ENCODE data around the gene NFKBIE. TPM values are rescaled to one million over a fixed set of nuclear protein-coding genes. Genes with fewer than 3 reads are reported as not detected.

Gene NFKBIE
- total RNA-seq, 1 donor from 2014 or later, result 4.7 TPM

DNA sequence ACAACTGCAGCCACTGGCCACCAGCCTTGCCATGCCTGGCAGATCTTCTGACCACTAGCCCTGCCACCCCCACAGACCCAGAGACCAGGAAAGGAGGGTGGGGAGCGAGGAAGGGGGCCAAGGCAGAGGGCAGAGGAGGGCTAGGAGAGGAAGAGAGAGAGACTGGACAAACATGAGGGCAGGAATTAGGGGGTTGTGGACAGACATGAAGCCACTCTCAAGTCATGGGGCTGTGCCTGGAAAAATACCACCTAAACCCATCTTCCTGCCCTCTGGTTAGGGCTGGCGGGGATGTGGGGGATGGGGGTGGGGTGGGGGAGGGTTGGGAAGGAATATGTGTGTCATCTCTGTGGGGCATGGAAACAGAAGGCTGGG is 43.4 kb downstream of the NFKBIE start:
- no peak for DNase-seq (ENCODE audit: low spot score)
- intact Hi-C loops (cut with DNase I), result loop anchor here (1.0 to 10.0 kb wide), 3 partner anchors 12 to 447 kb away; partner anchors contain the start of genes HSP90AB1 and VEGFA

DNA sequence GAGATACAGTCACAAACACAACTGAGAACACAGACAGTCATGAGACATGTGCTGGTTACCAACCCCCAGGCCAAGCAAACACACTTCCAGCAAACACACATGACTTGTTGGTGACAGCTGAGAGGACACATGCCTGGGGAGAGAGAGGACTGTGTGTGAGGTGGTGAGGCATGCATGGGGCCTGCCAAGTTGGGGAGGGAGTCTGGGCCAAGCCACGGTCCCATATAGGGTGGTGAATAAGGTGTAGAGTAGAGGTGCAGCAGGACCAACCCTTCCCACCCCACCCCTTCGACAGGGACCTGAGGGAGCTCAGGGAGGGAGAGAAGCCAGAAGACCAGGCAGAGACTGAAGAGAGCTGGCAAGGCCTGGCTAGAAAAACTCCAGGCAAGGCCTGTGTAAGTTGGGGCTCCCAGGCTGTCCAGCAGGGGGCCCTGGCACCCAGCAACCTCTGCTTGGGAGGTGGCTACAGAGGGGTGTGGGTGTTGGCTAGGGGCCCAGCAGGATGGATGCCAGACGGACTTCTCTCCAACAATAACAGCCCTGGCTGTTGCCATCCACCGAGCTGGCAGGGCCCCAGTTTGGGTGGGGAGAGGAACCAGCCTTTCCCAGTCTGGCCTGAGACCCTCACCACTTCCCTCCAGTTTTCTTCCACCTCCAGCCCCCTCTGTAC is 43.9 kb downstream of the NFKBIE start:
- peak; percentile 95 for DNase-seq (ENCODE audit: low spot score)
- intact Hi-C loops (cut with DNase I), result loop anchor here (1.0 to 10.0 kb wide), 3 partner anchors 13 to 447 kb away; partner anchors contain the start of genes HSP90AB1 and VEGFA

DNA sequence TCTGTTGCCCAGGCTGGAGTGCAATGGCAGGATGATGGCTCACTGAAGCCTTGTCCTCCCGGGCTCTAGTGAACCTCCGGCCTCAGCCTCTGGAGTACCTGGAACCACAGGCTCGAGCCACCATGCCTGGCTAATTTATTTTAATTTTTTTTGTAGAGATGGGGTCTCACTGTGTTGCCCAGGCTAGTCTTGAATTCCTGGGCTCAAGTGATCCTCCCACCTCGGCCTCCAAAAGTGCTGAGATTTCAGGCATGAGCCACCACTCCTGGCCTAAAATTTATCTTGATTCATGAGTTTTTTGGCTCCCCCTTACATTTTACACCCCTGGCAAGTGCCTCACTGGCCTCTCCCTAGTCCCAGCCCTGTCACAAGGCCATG is 44.4 kb downstream of the NFKBIE start:
- no peak for DNase-seq (ENCODE audit: low spot score)
- intact Hi-C loops (cut with DNase I), result loop anchor here (1.0 to 10.0 kb wide), 3 partner anchors 13 to 446 kb away; partner anchors contain the start of genes HSP90AB1 and VEGFA

DNA sequence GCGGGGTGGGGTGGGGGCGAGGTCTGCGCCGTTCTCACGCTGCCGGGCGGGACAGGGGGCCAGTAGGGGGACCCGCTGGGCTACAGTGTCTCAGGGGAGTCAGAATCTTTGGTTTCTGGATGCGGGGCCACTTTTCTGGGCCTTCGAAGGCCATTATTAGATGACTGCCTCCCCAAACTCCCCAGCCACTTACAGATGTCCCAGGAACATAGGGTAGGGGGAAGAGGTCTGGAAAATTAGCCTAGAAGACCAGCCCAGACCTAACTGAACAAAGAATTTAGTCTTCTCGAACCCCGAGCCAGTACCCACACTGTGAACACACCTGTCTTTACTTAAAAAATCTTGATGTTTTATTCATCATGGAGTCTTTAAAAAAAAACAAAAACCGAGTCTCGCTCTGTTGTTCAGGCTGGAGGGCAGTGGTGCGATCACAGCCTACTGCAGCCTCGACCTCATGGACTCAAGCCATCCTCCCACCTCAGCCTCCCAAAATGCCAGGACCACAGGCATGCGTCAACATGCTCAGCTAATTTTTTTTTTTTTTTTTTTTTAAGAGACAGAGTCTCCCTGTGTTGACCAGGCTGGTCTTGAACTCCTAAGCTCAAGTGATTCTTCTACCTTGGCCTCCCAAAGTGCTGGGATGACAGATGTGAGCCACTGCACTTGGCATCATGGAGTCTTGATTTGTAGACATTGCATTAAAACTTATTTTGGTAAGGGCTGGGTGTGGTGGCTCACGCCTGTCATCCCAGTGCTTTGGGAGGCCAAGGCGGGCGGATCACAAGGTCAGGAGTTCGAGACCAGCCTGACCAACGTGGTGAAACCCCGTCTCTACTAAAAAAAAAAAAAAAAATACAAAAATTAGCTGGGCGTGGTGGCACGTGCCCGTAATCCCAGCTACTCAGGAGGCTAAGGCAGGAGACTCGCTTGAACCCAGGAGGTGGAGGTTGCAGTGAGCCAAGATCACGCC is 45.3 kb downstream of the NFKBIE start:
- DNase-seq (ENCODE audit: low spot score), result peak; percentile 77
- intact Hi-C loops (cut with DNase I), result loop anchor here (10.0 kb wide), 1 partner anchor 445 kb away; the partner anchor contains the start of gene VEGFA

DNA sequence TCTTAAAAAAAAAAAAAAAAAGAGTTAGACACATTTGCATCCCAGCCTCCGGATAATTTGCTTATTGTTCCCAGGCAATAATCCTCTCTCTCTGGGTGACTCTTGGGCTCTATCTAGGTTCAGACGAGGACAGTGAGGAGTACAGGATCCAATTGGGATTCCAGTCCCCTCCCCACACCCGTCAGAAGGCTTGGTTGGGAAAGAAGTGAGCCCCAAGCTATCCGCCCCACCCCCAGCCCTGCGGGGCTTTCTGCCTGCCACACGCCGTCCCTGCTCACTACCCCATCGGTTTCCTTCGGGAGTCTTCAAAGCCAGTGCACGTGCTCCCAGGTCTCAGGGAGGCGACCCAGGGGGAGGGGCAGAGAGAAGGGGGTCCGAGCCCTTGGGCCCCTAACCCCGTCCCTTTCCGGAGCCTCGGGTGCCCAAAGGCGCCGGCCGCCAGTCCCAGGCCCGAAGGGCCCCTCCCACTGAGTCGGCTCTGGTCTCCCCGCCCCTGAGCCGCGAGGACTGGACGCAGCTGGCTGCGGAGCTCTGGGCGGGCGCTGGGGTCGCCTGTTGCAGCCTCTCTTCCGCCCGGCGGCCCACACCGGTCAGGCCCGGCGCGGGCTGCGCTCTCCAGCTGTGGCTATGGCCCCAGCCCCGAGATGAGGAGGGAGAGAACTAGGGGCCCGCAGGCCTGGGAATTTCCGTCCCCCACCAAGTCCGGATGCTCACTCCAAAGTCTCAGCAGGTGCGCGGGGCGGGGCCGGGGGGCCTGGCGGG is 46.1 kb downstream of the NFKBIE start:
- DNase-seq (ENCODE audit: low spot score), result peak; percentile 92
- intact Hi-C loops (cut with DNase I), result no loop called here

DNA sequence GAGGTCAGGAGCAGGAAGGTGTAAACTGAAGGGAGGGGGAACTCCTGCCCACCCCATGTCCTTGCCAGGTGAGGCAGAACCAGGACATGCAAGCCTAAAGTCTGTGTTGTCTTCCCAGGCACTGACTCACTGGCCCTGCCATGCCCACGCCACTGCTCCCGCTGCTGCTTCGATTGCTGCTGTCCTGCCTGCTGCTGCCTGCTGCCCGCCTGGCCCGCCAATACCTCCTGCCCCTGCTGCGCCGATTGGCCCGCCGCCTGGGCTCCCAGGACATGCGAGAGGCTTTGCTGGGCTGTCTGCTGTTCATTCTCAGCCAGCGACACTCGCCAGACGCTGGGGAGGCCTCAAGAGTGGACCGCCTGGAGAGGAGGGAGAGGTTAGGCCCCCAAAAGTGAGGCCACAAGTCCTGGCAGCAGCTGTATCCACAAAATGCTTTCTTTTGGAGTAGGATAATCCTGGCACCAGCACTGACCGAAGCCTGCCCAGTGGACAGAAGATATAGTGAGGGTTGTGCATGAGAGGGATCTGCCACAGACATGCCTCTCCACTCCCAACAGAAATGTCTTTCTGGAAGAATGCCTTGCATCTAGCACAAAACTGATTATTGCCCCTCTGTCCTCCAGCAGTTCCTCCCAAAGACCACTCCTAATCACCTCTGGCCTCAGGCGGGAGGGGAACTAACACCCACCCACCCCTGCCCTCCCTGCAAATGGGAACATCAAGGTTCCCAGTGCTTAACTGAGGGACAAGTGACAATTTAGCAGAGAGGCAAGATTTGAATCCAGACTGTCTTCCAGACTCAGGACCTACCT is 47.8 kb downstream of the NFKBIE start:
- DNase-seq (ENCODE audit: low spot score), result peak; percentile 78
- intact Hi-C loops (cut with DNase I), result no loop called here

DNA sequence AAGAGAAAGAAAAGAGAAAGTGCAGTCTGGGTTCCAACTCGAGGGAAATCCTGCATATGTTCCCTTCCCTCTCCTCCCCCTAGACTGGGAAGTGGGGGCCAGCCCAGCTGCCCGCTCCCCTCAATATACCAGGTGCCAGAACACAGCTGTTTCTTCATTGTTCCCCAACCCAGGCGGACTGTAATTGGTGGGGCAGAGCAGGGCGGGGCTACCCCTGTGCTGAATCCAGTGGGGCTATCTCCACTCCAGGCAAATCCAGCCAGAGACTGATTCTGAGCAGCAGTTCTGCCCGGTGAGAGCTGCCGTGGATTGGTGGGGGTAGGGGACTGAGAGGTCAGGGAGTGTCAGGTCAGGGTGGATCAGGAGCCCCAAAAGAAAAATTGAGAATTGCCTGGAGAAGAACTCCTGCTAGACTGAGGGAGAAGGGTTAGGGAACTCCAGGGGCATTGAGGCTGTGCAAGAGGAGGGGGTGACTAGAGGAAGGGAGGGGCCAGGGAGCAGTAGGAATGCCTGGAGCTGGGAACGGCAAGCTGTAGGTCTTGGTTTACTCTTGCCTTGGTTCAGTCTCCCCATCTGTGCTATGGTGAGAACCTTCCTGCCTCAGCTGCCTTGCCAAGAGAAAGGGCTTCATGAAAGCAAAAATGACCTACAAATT is 48.5 kb downstream of the NFKBIE start, which contains the start of gene MYMX:
MYMX (plus strand) TSS at position 250 of the 655 bp plus-strand sequence. CDS start 546 bp downstream, outside the sequence.
- intact Hi-C loops (cut with DNase I), result no loop called here

DNA sequence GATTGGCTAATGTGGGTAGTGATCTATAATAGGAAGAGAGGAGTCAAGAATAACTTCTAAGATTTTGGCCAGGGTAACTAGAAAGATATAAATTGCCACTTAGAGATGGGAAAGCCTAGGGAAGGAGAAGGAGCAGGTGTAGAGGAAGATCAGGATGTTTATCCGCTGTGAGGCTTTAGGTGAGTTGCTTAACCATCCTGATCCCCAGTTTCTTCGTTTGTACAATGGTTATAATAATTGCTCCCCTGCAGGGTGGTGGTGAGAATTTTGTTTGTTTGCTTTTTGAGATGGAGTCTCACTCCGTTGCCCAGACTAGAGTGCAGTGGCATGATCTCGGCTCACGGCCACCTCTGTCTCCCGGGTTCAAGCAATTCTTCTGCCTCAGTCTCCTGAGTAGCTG is 51.0 kb downstream of the NFKBIE start:
- intact Hi-C loops (cut with DNase I), result no loop called here

More for the DNA sequence above, 48.5 kb downstream of the NFKBIE start, which contains the start of gene MYMX:
- peak; percentile 66 for DNase-seq (ENCODE audit: low spot score)

DNA sequence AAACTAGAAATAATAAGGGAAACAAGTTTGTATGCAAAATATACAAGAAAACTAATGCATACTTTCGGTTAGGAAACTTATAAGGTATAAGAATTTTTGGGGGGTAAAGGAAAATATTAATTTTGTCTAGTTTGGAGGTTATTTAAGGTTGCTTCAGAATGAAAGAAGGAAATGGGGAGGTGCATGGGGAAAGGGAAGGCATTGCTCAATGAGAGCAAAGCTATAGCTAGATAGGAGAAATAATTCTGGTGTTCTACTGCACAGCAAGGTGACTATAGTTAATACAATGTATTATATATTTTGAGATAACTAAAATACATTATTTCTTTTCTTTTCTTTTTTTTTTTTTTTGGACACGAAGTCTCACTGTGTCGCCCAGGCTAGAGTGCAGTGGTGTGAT is 54.1 kb downstream of the NFKBIE start:
- DNase-seq (ENCODE audit: low spot score), result no peak

More for the DNA sequence above, 51.0 kb downstream of the NFKBIE start:
- DNase-seq (ENCODE audit: low spot score), result no peak

More for the DNA sequence above, 54.1 kb downstream of the NFKBIE start:
- intact Hi-C loops (cut with DNase I), result no loop called here

Other genes starting within 250 kb of the NFKBIE start
- gene MRPL14, start 138.1 kb downstream of the NFKBIE start, total RNA-seq, result 36.7 TPM
- gene TMEM63B, start 138.0 kb downstream of the NFKBIE start, total RNA-seq, result 39.6 TPM
- 0.78 TPM for gene CAPN11, start 106.7 kb downstream of the NFKBIE start, total RNA-seq
- 0.30 TPM for gene MYMX, start 48.6 kb downstream of the NFKBIE start, total RNA-seq
- gene SLC29A1, start 42.0 kb downstream of the NFKBIE start, total RNA-seq, result 105 TPM
- 873 TPM for gene HSP90AB1, start 18.4 kb downstream of the NFKBIE start, total RNA-seq
- gene SLC35B2, start 8.0 kb downstream of the NFKBIE start, total RNA-seq, result 23.2 TPM
- 0.08 TPM for gene TMEM151B, start 4.9 kb upstream of the NFKBIE start, total RNA-seq
- 7.8 TPM for gene AARS2, start 47.8 kb upstream of the NFKBIE start, total RNA-seq
- not detected for gene SPATS1, start 77.1 kb upstream of the NFKBIE start, total RNA-seq
- 20.7 TPM for gene CDC5L, start 122.2 kb upstream of the NFKBIE start, total RNA-seq

Data from cardiac septum (tissue), 1 donor.